ENCODE results near the gene LINS1.

The LINS1 gene

DNA sequence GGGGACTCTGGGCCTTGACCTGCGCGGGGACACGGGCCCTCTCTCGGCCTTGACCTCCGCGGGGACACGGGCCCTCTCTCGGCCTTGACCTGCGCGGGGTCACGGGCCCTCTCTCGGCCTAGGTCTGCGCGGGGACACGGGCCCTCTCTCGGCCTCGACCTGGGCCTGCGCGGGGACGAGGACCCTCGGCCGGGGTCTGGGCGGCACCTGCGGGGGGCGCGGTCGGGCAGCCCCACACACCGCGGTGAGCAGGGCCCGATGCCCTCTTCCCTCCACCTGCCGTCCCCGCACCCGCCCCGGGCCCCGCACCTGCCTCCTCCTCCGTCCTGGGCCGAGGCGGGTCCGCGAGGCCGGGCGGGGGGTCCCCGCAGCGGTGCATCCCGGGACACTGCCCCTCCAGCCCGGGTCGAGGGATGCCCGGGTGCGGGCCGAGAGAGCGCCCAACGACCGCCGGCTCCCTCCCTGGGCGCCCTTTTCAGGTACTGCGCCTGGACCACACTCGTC, 57.6 kb downstream of the LINS1 start:
- DNase-seq (ENCODE audit: insufficient read length): no peak
- no peak for FAIRE-seq
- TF ChIP-seq TAF1 (IDR thresholded peaks at IDR 0.05; ENCODE audit: borderline replicate concordance, low read depth, low read length): no peak
- TF ChIP-seq POLR2A (IDR thresholded peaks at IDR 0.05; ENCODE audit: low read depth, low read length): no peak
- TF ChIP-seq POLR2AphosphoS5 (IDR thresholded peaks at IDR 0.05; ENCODE audit: low read depth, low read length): no peak

DNA sequence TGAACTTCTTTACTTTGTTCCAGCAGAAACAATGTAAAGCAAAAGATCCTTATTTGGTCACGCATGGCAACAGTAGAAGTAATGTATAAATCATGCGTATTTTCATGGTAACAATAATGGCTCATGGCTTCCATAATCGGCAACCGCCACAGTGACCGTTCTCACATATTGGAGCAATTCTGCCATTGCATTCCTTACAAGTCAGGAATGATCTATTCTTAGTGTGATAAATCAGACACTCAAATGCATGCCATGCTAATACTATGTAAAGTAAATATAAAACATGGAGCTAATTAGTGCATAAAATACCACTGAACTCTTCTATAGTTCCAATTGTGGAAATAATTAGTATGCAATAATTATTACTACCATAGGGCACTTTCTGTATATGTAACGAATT, 59.7 kb downstream of the LINS1 start:
- TF ChIP-seq POLR2AphosphoS5 (IDR thresholded peaks at IDR 0.05; ENCODE audit: low read depth, low read length) (no peak), POLR2A (IDR thresholded peaks at IDR 0.05; ENCODE audit: low read depth, low read length) (no peak), TAF1 (IDR thresholded peaks at IDR 0.05; ENCODE audit: borderline replicate concordance, low read depth, low read length) (no peak)
- FAIRE-seq: no peak
- DNase-seq (ENCODE audit: insufficient read length): no peak

DNA sequence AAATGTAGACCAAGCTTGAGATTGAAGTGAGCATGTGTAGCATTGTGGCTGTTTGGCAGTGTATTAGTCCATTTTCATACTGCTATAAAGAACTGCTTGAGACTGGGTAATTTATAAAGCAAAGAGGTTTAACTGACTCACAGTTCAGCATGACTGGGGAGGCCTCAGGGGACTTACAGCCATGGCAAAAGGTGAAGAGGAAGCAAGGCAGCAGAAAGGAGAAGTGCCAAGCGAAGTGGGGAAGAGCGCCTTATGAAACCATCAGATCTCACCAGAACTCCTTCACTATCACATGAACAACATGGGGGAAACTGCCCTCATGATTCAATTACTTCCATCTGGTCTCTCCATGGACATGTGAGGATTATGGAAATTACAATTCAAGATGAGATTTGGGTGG, 64.7 kb downstream of the LINS1 start:
- FAIRE-seq (no peak), DNase-seq (ENCODE audit: insufficient read length) (no peak)
- TF ChIP-seq TAF1 (IDR thresholded peaks at IDR 0.05; ENCODE audit: borderline replicate concordance, low read depth, low read length) (no peak), POLR2A (IDR thresholded peaks at IDR 0.05; ENCODE audit: low read depth, low read length) (no peak), POLR2AphosphoS5 (IDR thresholded peaks at IDR 0.05; ENCODE audit: low read depth, low read length) (no peak)

- no peak for TF ChIP-seq POLR2AphosphoS5 (IDR thresholded peaks at IDR 0.05; ENCODE audit: low read depth, low read length)
- no peak for TF ChIP-seq TAF1 (IDR thresholded peaks at IDR 0.05; ENCODE audit: borderline replicate concordance, low read depth, low read length)
- TF ChIP-seq POLR2A (IDR thresholded peaks at IDR 0.05; ENCODE audit: low read depth, low read length): no peak
- DNase-seq (ENCODE audit: insufficient read length): no peak
These were observed 65.3 kb downstream of the LINS1 start for GRCh38 chr15:100536733-100537132.

GRCh38 chr15:100533886-100534285, 68.1 kb downstream of the LINS1 start:
- FAIRE-seq (no peak), DNase-seq (ENCODE audit: insufficient read length) (no peak)
- no peak for TF ChIP-seq POLR2AphosphoS5 (IDR thresholded peaks at IDR 0.05; ENCODE audit: low read depth, low read length)
- no peak for TF ChIP-seq TAF1 (IDR thresholded peaks at IDR 0.05; ENCODE audit: borderline replicate concordance, low read depth, low read length)
- no peak for TF ChIP-seq POLR2A (IDR thresholded peaks at IDR 0.05; ENCODE audit: low read depth, low read length)

More at GRCh38 chr15:100536733-100537132, 65.3 kb downstream of the LINS1 start:
- no peak for FAIRE-seq

DNA sequence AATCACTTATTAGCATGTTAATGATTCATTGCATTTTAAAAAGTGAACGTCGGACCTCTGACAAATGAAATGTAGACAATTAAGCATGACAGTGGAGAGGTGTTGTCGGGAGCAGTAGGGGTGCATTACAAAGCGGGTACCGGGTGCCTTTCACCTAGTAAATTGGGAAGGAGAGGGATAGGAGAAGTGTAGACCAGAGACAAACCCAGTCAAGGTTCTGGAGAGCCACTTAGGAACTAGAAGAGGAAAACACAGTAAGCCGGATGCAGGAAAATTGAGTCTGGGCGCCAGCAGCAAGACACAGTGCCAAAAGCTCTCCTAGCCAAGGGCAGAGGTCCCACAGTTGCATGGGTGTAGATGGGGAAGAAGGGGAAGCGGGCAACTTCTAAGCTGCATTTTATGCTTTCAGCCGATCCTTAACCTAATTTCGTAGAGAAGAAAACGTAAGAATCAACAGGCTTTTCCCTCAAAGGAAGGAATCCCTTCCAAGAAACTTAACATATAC, 70.1 kb downstream of the LINS1 start:
- no peak for FAIRE-seq
- TF ChIP-seq POLR2A (IDR thresholded peaks at IDR 0.05; ENCODE audit: low read depth, low read length) (no peak), POLR2AphosphoS5 (IDR thresholded peaks at IDR 0.05; ENCODE audit: low read depth, low read length) (no peak), TAF1 (IDR thresholded peaks at IDR 0.05; ENCODE audit: borderline replicate concordance, low read depth, low read length) (no peak)
- DNase-seq (ENCODE audit: insufficient read length): no peak

DNA sequence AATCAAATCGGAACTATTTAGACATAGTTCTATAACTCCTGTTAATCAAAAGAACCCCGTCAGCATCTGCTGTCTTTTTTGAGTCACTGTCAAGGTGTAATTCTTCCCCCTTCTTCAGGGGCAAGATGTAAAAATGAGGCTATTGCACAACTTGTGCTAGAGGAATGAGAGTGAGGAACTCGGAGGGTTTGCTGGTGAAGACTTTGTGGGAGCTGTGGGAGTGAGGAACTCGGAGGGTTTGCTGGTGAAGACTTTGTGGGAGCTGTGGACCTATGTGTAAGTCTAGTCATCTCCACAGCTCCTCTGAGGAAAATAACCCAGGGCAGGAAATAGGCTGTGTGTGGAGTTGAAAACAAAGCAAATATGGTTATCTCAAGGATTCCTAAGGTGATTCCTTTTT, 70.8 kb downstream of the LINS1 start:
- DNase-seq (ENCODE audit: insufficient read length) (no peak), FAIRE-seq (no peak)

GRCh38 chr15:100529556-100529955, 72.4 kb downstream of the LINS1 start:
- TF ChIP-seq POLR2AphosphoS5 (IDR thresholded peaks at IDR 0.05; ENCODE audit: low read depth, low read length): no peak
- no peak for TF ChIP-seq POLR2A (IDR thresholded peaks at IDR 0.05; ENCODE audit: low read depth, low read length)
- TF ChIP-seq TAF1 (IDR thresholded peaks at IDR 0.05; ENCODE audit: borderline replicate concordance, low read depth, low read length): no peak
- no peak for FAIRE-seq

More for the DNA sequence above, 70.8 kb downstream of the LINS1 start:
- TF ChIP-seq TAF1 (IDR thresholded peaks at IDR 0.05; ENCODE audit: borderline replicate concordance, low read depth, low read length) (no peak), POLR2A (IDR thresholded peaks at IDR 0.05; ENCODE audit: low read depth, low read length) (no peak), POLR2AphosphoS5 (IDR thresholded peaks at IDR 0.05; ENCODE audit: low read depth, low read length) (no peak)

DNA sequence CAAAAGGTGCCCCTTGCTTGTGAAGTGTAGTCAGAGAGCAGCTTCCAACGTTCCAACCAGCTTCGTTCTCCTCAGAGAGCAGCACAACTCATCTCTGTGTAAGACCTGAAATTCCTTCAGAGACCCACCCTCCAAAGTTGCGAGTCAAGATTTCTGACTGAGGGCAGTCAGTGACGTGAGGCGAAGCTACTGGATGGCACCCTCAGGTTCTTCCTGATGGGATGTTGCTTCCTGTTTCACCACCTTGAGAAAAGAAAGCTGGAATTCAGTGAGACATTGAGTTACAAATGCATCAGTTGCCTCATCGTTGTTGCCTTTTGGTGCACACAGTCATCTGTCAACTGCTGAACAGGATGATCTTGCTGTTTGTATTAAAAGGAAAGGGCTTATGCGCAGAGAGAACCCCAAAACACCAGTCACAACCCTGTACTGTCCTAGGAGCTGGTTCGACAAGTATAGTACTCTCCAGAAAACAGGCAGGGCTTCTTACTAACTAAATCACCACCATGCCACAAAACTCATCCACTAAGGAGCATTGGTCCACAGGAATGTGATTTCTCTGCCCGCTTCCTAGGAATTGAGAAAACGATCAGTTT, 73.1 kb downstream of the LINS1 start, which contains the start of gene CERS3:
CERS3 (minus strand) TSS at position 118 of the 596 bp plus-strand sequence. CDS start 27,101 bp downstream, outside the sequence.
- no peak for TF ChIP-seq TAF1 (IDR thresholded peaks at IDR 0.05; ENCODE audit: borderline replicate concordance, low read depth, low read length)
- no peak for TF ChIP-seq POLR2AphosphoS5 (IDR thresholded peaks at IDR 0.05; ENCODE audit: low read depth, low read length)
- no peak for TF ChIP-seq POLR2A (IDR thresholded peaks at IDR 0.05; ENCODE audit: low read depth, low read length)
- DNase-seq (ENCODE audit: insufficient read length): no peak
- no peak for FAIRE-seq

More at GRCh38 chr15:100529556-100529955, 72.4 kb downstream of the LINS1 start:
- DNase-seq (ENCODE audit: insufficient read length): no peak

- DNase-seq (ENCODE audit: insufficient read length) (no peak), FAIRE-seq (no peak)
- TF ChIP-seq POLR2A (IDR thresholded peaks at IDR 0.05; ENCODE audit: low read depth, low read length): no peak
These were observed 75.9 kb downstream of the LINS1 start for GRCh38 chr15:100526027-100526481.

- FAIRE-seq: no peak
- no peak for DNase-seq (ENCODE audit: insufficient read length)
- TF ChIP-seq POLR2AphosphoS5 (IDR thresholded peaks at IDR 0.05; ENCODE audit: low read depth, low read length): no peak
- no peak for TF ChIP-seq TAF1 (IDR thresholded peaks at IDR 0.05; ENCODE audit: borderline replicate concordance, low read depth, low read length)
- no peak for TF ChIP-seq POLR2A (IDR thresholded peaks at IDR 0.05; ENCODE audit: low read depth, low read length)
These were observed 76.5 kb downstream of the LINS1 start for GRCh38 chr15:100525436-100525835.

DNA sequence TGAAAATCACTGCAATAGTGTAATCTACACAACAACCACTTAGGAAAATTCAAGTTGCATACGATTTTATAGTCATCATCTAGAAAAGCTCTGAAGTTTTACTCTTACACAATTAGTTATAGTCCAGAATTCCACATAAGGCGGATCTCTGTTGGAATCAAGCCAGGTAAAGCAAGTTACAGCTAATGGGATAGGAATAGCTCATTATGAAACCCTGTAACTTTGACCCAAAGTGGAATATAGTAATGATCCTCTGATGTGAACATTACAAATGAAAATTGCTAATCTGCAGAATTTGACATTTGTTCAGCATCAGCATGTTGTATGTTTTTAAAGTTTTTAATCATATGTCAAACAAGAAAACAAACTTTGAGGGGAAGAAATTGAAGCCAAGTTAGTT, 77.7 kb downstream of the LINS1 start:
- TF ChIP-seq TAF1 (IDR thresholded peaks at IDR 0.05; ENCODE audit: borderline replicate concordance, low read depth, low read length) (no peak), POLR2AphosphoS5 (IDR thresholded peaks at IDR 0.05; ENCODE audit: low read depth, low read length) (no peak), POLR2A (IDR thresholded peaks at IDR 0.05; ENCODE audit: low read depth, low read length) (no peak)
- no peak for DNase-seq (ENCODE audit: insufficient read length)
- no peak for FAIRE-seq
